Measurements from ENCODE around the gene LRTM1.
A peak's percentile ranks its signal among the peaks of the same experiment; 100 is the strongest.

The LRTM1 gene

GRCh38 chr3:54928046-54928770 is at the start of gene LRTM1:
Gene LRTM1, minus strand, starts transcription at chr3:54928059. Its CDS starts 148 bp downstream, at chr3:54927911.
- no peak for DNase-seq (ENCODE audit: low spot score)

- no peak for DNase-seq (ENCODE audit: low spot score)
Observed at GRCh38 chr3:54977439-54977838, 49.6 kb upstream of the LRTM1 start.

- peak; percentile 33 for DNase-seq (ENCODE audit: low spot score)
Observed at GRCh38 chr3:54970895-54971294, 43.0 kb upstream of the LRTM1 start.

- no peak for DNase-seq (ENCODE audit: low spot score)
Observed at GRCh38 chr3:54969652-54970051, 41.8 kb upstream of the LRTM1 start.

GRCh38 chr3:54968546-54969172 is 40.8 kb upstream of the LRTM1 start:
- DNase-seq (ENCODE audit: low spot score) = peak; percentile 45

GRCh38 chr3:54967731-54968161 is 39.9 kb upstream of the LRTM1 start:
- DNase-seq (ENCODE audit: low spot score) = peak; percentile 36

- DNase-seq (ENCODE audit: low spot score) = no peak
Observed at GRCh38 chr3:54966979-54967378, 39.1 kb upstream of the LRTM1 start.

GRCh38 chr3:54965746-54966145 is 37.9 kb upstream of the LRTM1 start:
- DNase-seq (ENCODE audit: low spot score) = peak; percentile 45

- no peak for DNase-seq (ENCODE audit: low spot score)
Observed at GRCh38 chr3:54964081-54964480, 36.2 kb upstream of the LRTM1 start.

- DNase-seq (ENCODE audit: low spot score) = no peak
Observed at GRCh38 chr3:54963641-54964040, 35.8 kb upstream of the LRTM1 start.

- no peak for DNase-seq (ENCODE audit: low spot score)
Observed at GRCh38 chr3:54962200-54962599, 34.3 kb upstream of the LRTM1 start.

GRCh38 chr3:54960701-54961100 is 32.8 kb upstream of the LRTM1 start:
- no peak for DNase-seq (ENCODE audit: low spot score)

GRCh38 chr3:54960082-54960481 is 32.2 kb upstream of the LRTM1 start:
- no peak for DNase-seq (ENCODE audit: low spot score)

GRCh38 chr3:54957711-54958110 is 29.9 kb upstream of the LRTM1 start:
- DNase-seq (ENCODE audit: low spot score) = no peak

- no peak for DNase-seq (ENCODE audit: low spot score)
Observed at GRCh38 chr3:54955941-54956340, 28.1 kb upstream of the LRTM1 start.

GRCh38 chr3:54955496-54955895 is 27.6 kb upstream of the LRTM1 start:
- no peak for DNase-seq (ENCODE audit: low spot score)

GRCh38 chr3:54954521-54954920 is 26.7 kb upstream of the LRTM1 start:
- no peak for DNase-seq (ENCODE audit: low spot score)

- DNase-seq (ENCODE audit: low spot score) = peak; percentile 59
Observed at GRCh38 chr3:54954022-54954421, 26.2 kb upstream of the LRTM1 start.

- peak; percentile 83 for DNase-seq (ENCODE audit: low spot score)
Observed at GRCh38 chr3:54951405-54951804, 23.5 kb upstream of the LRTM1 start.

- no peak for DNase-seq (ENCODE audit: low spot score)
Observed at GRCh38 chr3:54950391-54951003, 22.6 kb upstream of the LRTM1 start.

GRCh38 chr3:54949491-54950044 is 21.7 kb upstream of the LRTM1 start:
- no peak for DNase-seq (ENCODE audit: low spot score)

- no peak for DNase-seq (ENCODE audit: low spot score)
Observed at GRCh38 chr3:54941690-54942362, 14.0 kb upstream of the LRTM1 start.
